Measurements from ENCODE around the gene NEK9. TPM values are rescaled to one million over a fixed set of nuclear protein-coding genes. Genes with fewer than 3 reads are reported as not detected.

NEK9 gene
- total and polyA plus RNA-seq, 9 of the 15 experiments (the other 6 are each of a cell fraction or from before 2014, with no cell fraction given) = 2.8 to 39.6 (median 19.8) TPM

- TF ChIP-seq RREB1 (CRISPR knock-in tag; IDR thresholded peaks at IDR 0.05) = peak; percentile 67; the same call in 1 of the 2 replicates
- TF ChIP-seq YY1 (IDR thresholded peaks at IDR 0.05; ENCODE audit: borderline replicate concordance in 1 of 3, control insufficient read depth in 1 of 3, extremely low read depth in 1 of 3, insufficient read depth in 3 of 3, insufficient read length in 1 of 3, insufficient replicate concordance in 2 of 3, low read depth in 1 of 3, low read length in 2 of 3) = peak in 2 of 3 experiments; percentile 77 to 87
- TF ChIP-seq ZNF395 (CRISPR knock-in tag; IDR thresholded peaks at IDR 0.05) = peak; percentile 34; the same call in 1 of the 2 replicates
- peak; percentile 92 to 99 for TF ChIP-seq E2F6 (IDR thresholded peaks at IDR 0.05; ENCODE audit: borderline replicate concordance in 1 of 2, extremely low read depth in 1 of 2, insufficient read depth in 1 of 2, insufficient read length in 1 of 2, low read depth in 1 of 2, low read length in 1 of 2, poor library complexity in 1 of 2, severe bottlenecking in 1 of 2)
- peak; percentile 54; the same call in 1 of the 2 replicates for TF ChIP-seq ZNF431 (CRISPR knock-in tag; IDR thresholded peaks at IDR 0.05)
- peak; percentile 82 for TF ChIP-seq ZNF592 (IDR thresholded peaks at IDR 0.05)
- peak; percentile 68; the same call in 1 of the 2 replicates for TF ChIP-seq SUPT5H (IDR thresholded peaks at IDR 0.05)
- peak; percentile 61 for TF ChIP-seq RBBP5 (IDR thresholded peaks at IDR 0.05; ENCODE audit: borderline replicate concordance, insufficient read depth, low read length, poor library complexity, severe bottlenecking)
- no peak for TF ChIP-seq HDGF (IDR thresholded peaks at IDR 0.05)
- peak; percentile 93 for TF ChIP-seq MAX (CRISPR knock-in tag; IDR thresholded peaks at IDR 0.05)
Measured at GRCh38 chr14:75069121-75069810, 57.6 kb downstream of the NEK9 start, which contains the start of gene ZC2HC1C (continued).
